Measurements from ENCODE around the gene UTS2R.
"Not testable (repeated sequence)": the region's sequence is repeated elsewhere in the genome, so short reads cannot be mapped to it uniquely, and the experiment has no call there.

UTS2R gene

GRCh38 chr17:82334622-82335394 lies 36.8 kb upstream of the UTS2R start:
- no peak for DNase-seq

- DNase-seq: no peak
Observed at GRCh38 chr17:82338858-82339633, 32.5 kb upstream of the UTS2R start.

GRCh38 chr17:82339634-82340580 lies 31.7 kb upstream of the UTS2R start:
- no peak for DNase-seq

GRCh38 chr17:82342361-82343079 lies 29.0 kb upstream of the UTS2R start:
- DNase-seq: no peak

GRCh38 chr17:82343560-82343959 lies 28.0 kb upstream of the UTS2R start:
- DNase-seq: no peak

GRCh38 chr17:82344175-82344907 lies 27.2 kb upstream of the UTS2R start:
- no peak for DNase-seq

- no peak for DNase-seq
Observed at GRCh38 chr17:82345151-82345976, 26.2 kb upstream of the UTS2R start.

GRCh38 chr17:82346342-82347300 lies 24.9 kb upstream of the UTS2R start:
- DNase-seq: no peak

GRCh38 chr17:82347994-82348393 lies 23.6 kb upstream of the UTS2R start:
- not testable (repeated sequence) for DNase-seq

- no peak for DNase-seq
Observed at GRCh38 chr17:82348434-82348833, 23.1 kb upstream of the UTS2R start.

GRCh38 chr17:82348866-82349265 lies 22.7 kb upstream of the UTS2R start:
- DNase-seq: no peak

- DNase-seq: no peak
Observed at GRCh38 chr17:82349287-82349701, 22.3 kb upstream of the UTS2R start.

- no peak for DNase-seq
Observed at GRCh38 chr17:82350182-82351030, 21.2 kb upstream of the UTS2R start.

GRCh38 chr17:82351254-82351712 lies 20.3 kb upstream of the UTS2R start:
- DNase-seq: no peak

GRCh38 chr17:82351713-82352488 lies 19.7 kb upstream of the UTS2R start:
- DNase-seq: peak; percentile 62

GRCh38 chr17:82353484-82353883 lies 18.1 kb upstream of the UTS2R start:
- DNase-seq: no peak

- no peak for DNase-seq
Observed at GRCh38 chr17:82354804-82355308, 16.7 kb upstream of the UTS2R start.
